Cardiac muscle cell (in vitro differentiated cells and primary cell): Measurements from ENCODE around the gene ARL9. TPM values are rescaled to one million over a fixed set of nuclear protein-coding genes. Genes with fewer than 3 reads are reported as not detected.

Experiments
- DNase-seq, 2 donors: peaks; one replicate each; pipeline versions ENCODE4 v3.0.0 to v3.0.0-alpha.2; 2010 to 2017; ENCODE audit warnings: low read depth in 1 of 2, low spot score in 1 of 2
- H3K27ac ChIP-seq: fragments of 200-600 bp; sonication (generic); 2 replicates; pipeline ENCODE4 v1.5.1; 2016
- H3K27me3 ChIP-seq: fragments of 200-600 bp; sonication (generic); 2 replicates; pipeline ENCODE4 v1.6.0; 2016; ENCODE audit warnings: control low read depth
- H3K36me3 ChIP-seq: fragments of 200-600 bp; sonication (generic); 2 replicates; pipeline ENCODE4 v1.5.1; 2016; ENCODE audit warnings: control low read depth
- H3K4me1 ChIP-seq: fragments of 200-600 bp; sonication (generic); 2 replicates; pipeline ENCODE4 v1.8.1; 2017; ENCODE audit warnings: low read depth, mild to moderate bottlenecking, mixed run types
- H3K4me3 ChIP-seq: fragments of 200-600 bp; sonication (generic); 2 replicates; pipeline ENCODE4 v1.5.1; 2016; ENCODE audit warnings: mild to moderate bottlenecking
- H3K9me3 ChIP-seq: fragments of 200-600 bp; sonication (generic); 2 replicates; pipeline ENCODE4 v1.5.1; 2017; ENCODE audit warnings: low read depth, mild to moderate bottlenecking, control low read depth
- CTCF ChIP-seq: IDR thresholded peaks from 2 replicates; pipeline ENCODE4 v1.5.1; 2012; ENCODE audit warnings: low read depth, mild to moderate bottlenecking, low read length
- polyA plus RNA-seq: library from polyadenylated mRNA; unstranded; fragments of >200 nt; fragmentation: Nextera tagmentation; extraction: Ambion mirVana; gene quantifications from 2 replicates; pipeline ENCODE4 v1.2.1, GENCODE V29; 2016
- total RNA-seq: library from RNA; depleted of rRNA; stranded (reverse); fragments of >200 nt; gene quantifications from 2 replicates; pipeline ENCODE4 v1.2.3, GENCODE V29; 2016

Gene ARL9, protein sequence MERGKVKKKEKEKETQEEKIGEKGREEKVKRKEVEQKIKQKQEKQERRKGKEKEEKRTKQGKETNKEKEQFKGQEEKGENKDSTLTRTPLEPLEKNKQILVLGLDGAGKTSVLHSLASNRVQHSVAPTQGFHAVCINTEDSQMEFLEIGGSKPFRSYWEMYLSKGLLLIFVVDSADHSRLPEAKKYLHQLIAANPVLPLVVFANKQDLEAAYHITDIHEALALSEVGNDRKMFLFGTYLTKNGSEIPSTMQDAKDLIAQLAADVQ
- total RNA-seq: 0.04 and 0.06 TPM in 2 replicates
- 0.06 and 0.98 TPM in 2 replicates for polyA plus RNA-seq

GRCh38 chr4:56505269-56506130, at the start of gene ARL9:
Gene ARL9 (plus strand): TSS chr4:56505791. CDS start chr4:56505863, 72 bp downstream.
- no peaks in the 10 kb centered on the region for H3K9me3 ChIP-seq
- no peak for TF ChIP-seq CTCF
- no peak within 1 kb of the TSS for H3K27ac ChIP-seq
- H3K27me3 ChIP-seq: peaks cover 16% of the 10 kb centered on the region
- DNase-seq: peak; percentile 38 to 75
- peaks cover 15% of the 10 kb centered on the region for H3K36me3 ChIP-seq
- peak within 1 kb of the TSS; percentile 29 for H3K4me3 ChIP-seq
- H3K4me1 ChIP-seq: peaks cover 7% of the 10 kb centered on the region

GRCh38 chr4:56460085-56460484, 45.5 kb upstream of the ARL9 start:
- Histone ChIP-seq H3K4me1 (peaks cover 6% of the 10 kb centered on the region), H3K27me3 (no peaks in the 10 kb centered on the region), H3K36me3 (peaks cover 43% of the 10 kb centered on the region), H3K4me3 (no peak overlapping the region), H3K9me3 (no peaks in the 10 kb centered on the region), H3K27ac (peak overlapping the region; percentile 48)
- TF ChIP-seq CTCF: no peak
- DNase-seq: no peak

- Histone ChIP-seq H3K4me3 (no peak overlapping the region), H3K27ac (peak overlapping the region; percentile 31), H3K9me3 (no peaks in the 10 kb centered on the region), H3K4me1 (peaks cover 16% of the 10 kb centered on the region), H3K36me3 (peaks cover 31% of the 10 kb centered on the region), H3K27me3 (no peaks in the 10 kb centered on the region)
- peak in 1 of 2 donors; percentile 28 for DNase-seq
- no peak for TF ChIP-seq CTCF
These were observed 43.4 kb upstream of the ARL9 start for GRCh38 chr4:56462157-56462556.

DNA sequence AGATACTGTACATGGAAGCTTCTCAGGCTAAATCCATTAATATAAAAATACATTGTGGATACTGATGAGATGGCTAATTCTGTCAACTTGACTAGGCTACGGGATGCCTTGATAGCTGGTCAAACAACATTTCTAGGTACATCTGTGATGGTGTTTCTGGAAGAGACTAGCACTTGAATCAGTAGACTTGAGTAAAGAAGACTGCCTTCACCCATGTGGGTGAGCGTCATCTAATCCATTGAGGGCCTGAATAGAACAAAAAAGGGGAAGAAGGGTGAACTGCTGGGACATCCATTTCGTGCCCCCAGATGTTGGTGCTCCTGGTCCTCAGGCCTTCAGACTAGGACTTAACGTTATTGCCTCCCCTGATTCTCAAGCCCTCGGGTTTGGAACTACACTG, 41.9 kb upstream of the ARL9 start:
- no peak for DNase-seq
- peaks cover 19% of the 10 kb centered on the region for H3K36me3 ChIP-seq
- peak overlapping the region; percentile 22 for H3K27ac ChIP-seq
- peaks cover 19% of the 10 kb centered on the region for H3K4me1 ChIP-seq
- H3K9me3 ChIP-seq: no peaks in the 10 kb centered on the region
- H3K27me3 ChIP-seq: no peaks in the 10 kb centered on the region
- no peak for TF ChIP-seq CTCF
- no peak overlapping the region for H3K4me3 ChIP-seq

DNA sequence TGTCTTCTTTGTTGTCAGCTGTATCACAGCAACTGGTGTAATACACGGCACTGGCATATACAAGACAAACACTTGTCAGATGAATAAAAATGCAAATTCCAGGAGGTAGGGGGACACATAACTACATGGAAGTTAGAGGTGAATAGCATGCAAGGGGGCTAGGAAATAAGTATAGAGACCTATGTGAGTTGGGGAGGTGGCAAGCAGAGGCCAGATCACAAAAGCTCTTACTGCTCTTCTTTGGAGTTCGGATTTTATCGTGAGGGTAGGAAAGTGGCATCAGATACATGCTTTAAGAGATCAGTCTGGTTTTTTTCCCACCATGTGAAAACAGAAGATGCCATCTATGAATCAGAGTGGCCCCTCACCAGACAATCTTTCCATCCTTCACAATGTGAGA, 41.0 kb upstream of the ARL9 start:
- Histone ChIP-seq H3K4me1 (peaks cover 27% of the 10 kb centered on the region), H3K36me3 (peaks cover 10% of the 10 kb centered on the region), H3K27ac (no peak overlapping the region), H3K4me3 (no peak overlapping the region), H3K9me3 (no peaks in the 10 kb centered on the region), H3K27me3 (no peaks in the 10 kb centered on the region)
- no peak for DNase-seq
- no peak for TF ChIP-seq CTCF
